Measurements from ENCODE around the gene WFS1.

WFS1 gene

DNA sequence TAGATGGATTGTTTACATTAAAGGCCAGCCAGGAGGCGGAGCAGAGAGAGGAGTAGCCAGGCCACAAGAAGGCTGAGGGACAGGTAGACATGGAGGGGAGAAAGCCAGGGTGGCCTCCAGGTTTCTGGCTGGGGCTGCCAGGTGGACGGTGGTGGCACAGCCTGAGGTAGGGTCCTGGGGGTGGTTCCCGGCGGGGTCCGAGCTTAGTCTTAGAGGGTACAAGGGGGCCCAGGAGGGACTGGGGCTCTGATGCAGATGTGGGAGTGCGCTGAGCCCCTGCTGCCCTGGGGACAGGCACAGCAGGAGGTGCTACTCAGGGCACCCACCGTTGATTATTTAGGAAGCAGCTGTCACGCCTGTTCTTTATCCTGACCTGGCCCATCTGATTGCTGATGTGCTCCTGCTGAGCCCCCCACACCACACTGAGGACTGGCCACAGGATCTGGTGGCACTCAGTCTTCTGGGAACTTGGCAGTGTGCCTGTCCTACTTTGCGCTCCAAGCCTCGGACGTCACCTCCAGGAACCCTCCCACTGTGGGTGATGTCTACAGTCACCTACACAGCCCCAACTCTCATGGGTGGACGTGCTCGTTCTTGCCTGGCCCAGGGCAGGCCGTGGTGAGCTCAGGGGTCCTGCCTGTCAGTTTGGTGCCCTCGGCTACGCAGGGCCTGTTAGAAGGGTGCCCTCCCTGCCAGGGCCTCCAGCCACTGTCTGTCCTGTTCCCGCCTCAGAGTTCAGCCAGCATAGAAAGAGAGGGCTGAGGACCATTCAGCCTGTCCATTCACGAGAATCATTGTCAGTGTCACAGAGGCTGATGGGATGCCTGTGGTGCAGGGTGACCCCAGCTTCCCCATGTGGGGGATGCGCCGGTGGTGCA is 12.0 kb downstream of the WFS1 start:
- no peak overlapping the region for H3K4me3 ChIP-seq (ENCODE audit: low read depth, low read length)
- TF ChIP-seq, protein P1, sequence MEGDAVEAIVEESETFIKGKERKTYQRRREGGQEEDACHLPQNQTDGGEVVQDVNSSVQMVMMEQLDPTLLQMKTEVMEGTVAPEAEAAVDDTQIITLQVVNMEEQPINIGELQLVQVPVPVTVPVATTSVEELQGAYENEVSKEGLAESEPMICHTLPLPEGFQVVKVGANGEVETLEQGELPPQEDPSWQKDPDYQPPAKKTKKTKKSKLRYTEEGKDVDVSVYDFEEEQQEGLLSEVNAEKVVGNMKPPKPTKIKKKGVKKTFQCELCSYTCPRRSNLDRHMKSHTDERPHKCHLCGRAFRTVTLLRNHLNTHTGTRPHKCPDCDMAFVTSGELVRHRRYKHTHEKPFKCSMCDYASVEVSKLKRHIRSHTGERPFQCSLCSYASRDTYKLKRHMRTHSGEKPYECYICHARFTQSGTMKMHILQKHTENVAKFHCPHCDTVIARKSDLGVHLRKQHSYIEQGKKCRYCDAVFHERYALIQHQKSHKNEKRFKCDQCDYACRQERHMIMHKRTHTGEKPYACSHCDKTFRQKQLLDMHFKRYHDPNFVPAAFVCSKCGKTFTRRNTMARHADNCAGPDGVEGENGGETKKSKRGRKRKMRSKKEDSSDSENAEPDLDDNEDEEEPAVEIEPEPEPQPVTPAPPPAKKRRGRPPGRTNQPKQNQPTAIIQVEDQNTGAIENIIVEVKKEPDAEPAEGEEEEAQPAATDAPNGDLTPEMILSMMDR (IDR thresholded peaks at IDR 0.05; ENCODE audit: borderline replicate concordance, insufficient read depth, low read depth, low read length) = no peak

DNA sequence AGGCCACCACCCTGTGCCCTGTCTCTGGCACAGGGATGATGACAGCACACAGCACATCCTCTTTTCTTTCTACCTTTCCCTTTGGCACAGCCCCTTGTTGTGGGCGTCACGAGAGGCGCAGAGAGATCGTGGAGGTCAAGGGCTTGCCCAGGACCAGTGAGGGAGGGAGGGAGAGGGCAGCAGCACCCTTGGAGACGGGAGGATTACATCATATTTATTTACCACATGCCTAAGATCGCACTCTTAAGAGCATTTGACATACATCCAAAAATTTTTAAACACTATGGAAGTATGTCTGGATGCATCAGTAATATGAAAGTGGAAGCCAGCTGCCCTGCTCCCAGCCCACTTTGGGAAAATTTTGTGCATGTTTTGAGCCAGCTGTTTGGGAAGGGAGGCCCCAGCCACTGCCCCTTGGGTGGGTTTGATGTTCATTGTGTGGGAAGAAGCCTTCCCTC is 12.7 kb downstream of the WFS1 start:
- TF ChIP-seq, protein P1 (IDR thresholded peaks at IDR 0.05; ENCODE audit: borderline replicate concordance, insufficient read depth, low read depth, low read length) = no peak
- no peak overlapping the region for H3K4me3 ChIP-seq (ENCODE audit: low read depth, low read length)

DNA sequence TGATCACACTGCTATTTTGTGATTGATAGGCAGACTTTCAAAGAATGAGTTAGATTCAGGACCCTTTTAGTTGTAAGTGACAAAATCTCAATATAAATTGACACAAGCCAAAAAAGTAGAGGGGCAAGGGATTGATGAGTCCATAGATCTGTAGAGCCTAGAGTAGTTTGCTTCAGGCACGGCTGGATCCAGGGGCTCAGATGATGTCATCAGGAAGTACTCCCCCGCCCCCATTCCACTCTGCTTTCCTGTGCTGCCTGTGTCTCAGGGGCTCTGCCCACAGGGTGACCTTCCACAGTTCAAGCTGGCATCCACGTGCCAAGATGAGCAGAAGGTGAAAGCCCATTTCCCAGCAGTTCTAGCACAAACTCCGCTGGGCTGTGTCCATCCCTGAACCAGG is 13.6 kb downstream of the WFS1 start:
- TF ChIP-seq, protein P1 (IDR thresholded peaks at IDR 0.05; ENCODE audit: borderline replicate concordance, insufficient read depth, low read depth, low read length) = no peak
- H3K4me3 ChIP-seq (ENCODE audit: low read depth, low read length) = no peak overlapping the region

DNA sequence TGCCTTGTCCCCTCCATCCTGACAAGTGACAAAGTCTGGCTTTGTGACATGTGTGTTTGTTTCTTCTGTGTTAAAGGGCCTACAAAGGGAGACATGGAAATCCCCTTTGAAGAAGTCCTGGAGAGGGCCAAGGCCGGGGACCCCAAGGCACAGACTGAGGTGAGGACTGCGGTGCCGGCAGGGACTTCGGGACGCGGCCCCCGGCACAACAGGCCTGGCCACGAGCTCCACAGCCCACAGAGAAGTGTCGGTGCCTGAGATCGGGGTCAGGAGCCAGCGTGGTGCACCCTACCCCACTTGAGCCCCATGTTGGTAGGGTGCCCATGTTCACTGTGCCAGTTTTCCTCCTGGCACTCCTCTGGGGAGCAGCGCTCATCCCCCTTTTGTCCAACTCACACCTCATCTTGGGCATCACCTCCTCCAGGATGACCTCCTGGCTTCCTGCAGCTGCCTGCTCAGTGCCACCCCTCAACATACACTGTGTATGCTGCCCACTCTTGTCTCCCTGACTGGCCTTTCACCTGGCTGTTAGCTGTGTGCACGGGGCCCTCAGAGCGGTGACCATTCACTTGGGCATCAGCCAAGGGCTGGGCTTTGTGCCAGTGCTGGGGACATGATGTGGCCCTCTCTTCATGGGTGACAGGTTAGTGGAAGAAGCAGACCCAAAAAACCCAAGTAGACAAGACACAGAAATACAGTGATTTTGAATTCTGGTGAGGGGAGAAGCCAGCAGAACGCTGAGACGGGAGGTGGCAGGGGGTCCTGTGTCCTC is 17.6 kb downstream of the WFS1 start:
- TF ChIP-seq, protein P1 (IDR thresholded peaks at IDR 0.05; ENCODE audit: borderline replicate concordance, insufficient read depth, low read depth, low read length) = no peak
- H3K4me3 ChIP-seq (ENCODE audit: low read depth, low read length) = no peak overlapping the region

DNA sequence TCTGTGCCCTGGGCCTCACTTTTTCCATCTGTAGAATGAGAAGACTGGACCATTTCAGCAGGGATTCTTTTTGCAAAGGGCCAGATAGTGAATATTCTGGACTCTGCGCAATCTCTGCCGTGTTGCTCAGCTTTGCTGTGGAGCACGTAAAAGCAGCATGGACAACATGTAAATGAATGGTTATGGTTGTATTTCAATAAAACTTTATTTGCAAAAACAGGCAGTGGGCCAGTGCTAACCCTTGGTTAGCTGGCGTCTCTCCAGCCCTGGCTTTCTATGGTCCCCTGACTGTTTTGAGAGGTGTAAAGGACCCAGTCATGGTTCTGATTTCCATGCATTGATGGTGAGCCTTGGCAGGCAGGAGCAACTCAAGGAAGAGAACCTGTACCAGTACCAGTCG is 18.7 kb downstream of the WFS1 start:
- TF ChIP-seq, protein P1 (IDR thresholded peaks at IDR 0.05; ENCODE audit: borderline replicate concordance, insufficient read depth, low read depth, low read length) = no peak
- no peak overlapping the region for H3K4me3 ChIP-seq (ENCODE audit: low read depth, low read length)

DNA sequence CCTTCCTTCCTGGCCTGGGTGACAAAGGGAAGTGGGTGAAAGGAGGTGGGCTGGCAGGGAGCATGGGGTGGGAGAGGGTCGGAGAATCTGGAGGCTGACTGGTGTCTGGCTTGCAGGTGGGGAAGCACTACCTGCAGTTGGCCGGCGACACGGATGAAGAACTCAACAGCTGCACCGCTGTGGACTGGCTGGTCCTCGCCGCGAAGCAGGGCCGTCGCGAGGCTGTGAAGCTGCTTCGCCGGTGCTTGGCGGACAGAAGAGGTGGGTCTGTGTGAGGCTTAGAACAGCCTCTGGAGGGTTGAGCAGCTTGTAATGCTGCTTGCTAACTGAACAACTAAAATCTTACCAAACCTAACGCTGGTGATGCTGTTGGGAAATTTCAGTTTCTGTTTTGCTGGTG is 19.2 kb downstream of the WFS1 start:
- H3K4me3 ChIP-seq (ENCODE audit: low read depth, low read length) = no peak overlapping the region
- TF ChIP-seq, protein P1 (IDR thresholded peaks at IDR 0.05; ENCODE audit: borderline replicate concordance, insufficient read depth, low read depth, low read length) = no peak
